Measurements from ENCODE around the gene TYSND1.
A peak's percentile ranks its signal among the peaks of the same experiment; 100 is the strongest.

Gene TYSND1

DNA sequence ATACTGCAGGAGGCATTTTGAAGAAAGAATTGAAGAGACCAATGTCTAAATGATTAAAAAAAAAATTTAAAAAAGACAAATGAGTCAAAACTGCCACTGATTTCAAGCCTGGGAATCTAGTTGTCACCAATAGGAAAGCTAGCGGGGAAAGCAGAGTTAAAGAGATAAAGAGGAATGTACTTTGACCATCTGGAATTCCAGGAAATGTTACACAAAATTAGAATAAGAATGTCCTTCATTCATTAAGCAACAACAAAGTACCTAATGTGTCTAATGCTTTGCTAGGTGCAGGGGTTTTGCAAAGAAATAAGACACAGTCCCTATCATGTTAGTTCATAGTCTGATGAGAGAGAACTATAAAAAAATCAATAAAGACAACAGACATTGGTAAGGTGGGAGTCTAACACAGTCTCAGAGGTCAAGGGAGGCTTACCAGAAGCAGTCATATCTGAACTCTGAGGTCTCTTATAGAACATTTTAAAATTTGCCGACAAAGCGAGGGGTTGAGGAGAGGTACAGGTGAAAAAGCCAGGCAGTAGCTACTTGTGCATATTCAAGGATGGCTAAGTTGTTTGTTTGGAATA lies 8.8 kb upstream of the TYSND1 start:
- H3K4me1 ChIP-seq (ENCODE audit: insufficient read depth, low read length): peaks cover 15% of the 10 kb centered on the region
- no peak overlapping the region for H3K9ac ChIP-seq (ENCODE audit: low read depth, low read length)
- no peaks in the 10 kb centered on the region for H3K9me3 ChIP-seq (ENCODE audit: control insufficient read depth, insufficient read depth, low read length)
- H3K36me3 ChIP-seq (ENCODE audit: insufficient read depth, low read length): peaks cover 30% of the 10 kb centered on the region

DNA sequence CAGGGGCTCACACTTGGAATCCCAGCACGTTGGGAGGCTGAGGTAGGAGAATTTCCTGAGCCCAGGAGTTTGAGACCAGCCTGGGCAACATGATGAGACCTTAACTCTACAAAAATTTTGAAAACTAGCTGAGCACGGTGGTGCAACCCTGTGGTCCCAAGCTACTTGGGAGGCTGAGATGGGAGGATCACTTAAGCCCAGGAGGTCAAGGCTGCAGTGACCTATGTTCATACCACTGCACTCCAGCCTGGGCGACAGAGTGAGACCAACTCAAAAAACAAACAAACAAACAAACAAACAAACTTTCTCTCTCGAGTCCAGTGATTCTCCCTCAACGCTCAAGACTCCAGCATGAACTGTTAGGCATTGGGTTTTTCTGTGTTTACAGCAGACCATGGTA lies 2.0 kb upstream of the TYSND1 start:
- H3K9ac ChIP-seq (ENCODE audit: low read depth, low read length): no peak overlapping the region
- peaks cover 16% of the 10 kb centered on the region for H3K36me3 ChIP-seq (ENCODE audit: insufficient read depth, low read length)
- no peaks in the 10 kb centered on the region; the same call in 1 of the 2 replicates for H3K4me1 ChIP-seq (ENCODE audit: insufficient read depth, low read length)
- no peaks in the 10 kb centered on the region for H3K9me3 ChIP-seq (ENCODE audit: control insufficient read depth, insufficient read depth, low read length)

DNA sequence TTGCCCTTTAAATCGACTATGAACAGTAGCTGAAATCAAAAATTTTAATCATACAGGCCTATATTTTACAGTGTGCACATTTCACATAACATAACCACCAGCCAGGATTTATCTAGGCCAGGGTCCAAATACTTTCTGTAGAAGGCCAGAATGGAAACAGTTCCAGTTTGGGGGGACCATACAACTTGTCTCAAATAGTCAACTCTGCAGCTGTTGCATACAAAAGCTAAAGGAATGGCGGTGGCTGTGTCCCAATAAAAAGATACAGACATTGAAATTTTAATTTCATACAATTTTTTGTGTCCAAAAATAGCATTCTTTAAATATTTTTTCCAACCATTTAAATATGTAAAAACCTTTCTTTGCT lies 742 bp upstream of the TYSND1 start:
- Histone ChIP-seq H3K36me3 (ENCODE audit: insufficient read depth, low read length) (peaks cover 8% of the 10 kb centered on the region), H3K9me3 (ENCODE audit: control insufficient read depth, insufficient read depth, low read length) (no peaks in the 10 kb centered on the region), H3K9ac (ENCODE audit: low read depth, low read length) (peak overlapping the region; percentile 64; the same call in 1 of the 2 replicates), H3K4me1 (ENCODE audit: insufficient read depth, low read length) (no peaks in the 10 kb centered on the region; the same call in 1 of the 2 replicates)

DNA sequence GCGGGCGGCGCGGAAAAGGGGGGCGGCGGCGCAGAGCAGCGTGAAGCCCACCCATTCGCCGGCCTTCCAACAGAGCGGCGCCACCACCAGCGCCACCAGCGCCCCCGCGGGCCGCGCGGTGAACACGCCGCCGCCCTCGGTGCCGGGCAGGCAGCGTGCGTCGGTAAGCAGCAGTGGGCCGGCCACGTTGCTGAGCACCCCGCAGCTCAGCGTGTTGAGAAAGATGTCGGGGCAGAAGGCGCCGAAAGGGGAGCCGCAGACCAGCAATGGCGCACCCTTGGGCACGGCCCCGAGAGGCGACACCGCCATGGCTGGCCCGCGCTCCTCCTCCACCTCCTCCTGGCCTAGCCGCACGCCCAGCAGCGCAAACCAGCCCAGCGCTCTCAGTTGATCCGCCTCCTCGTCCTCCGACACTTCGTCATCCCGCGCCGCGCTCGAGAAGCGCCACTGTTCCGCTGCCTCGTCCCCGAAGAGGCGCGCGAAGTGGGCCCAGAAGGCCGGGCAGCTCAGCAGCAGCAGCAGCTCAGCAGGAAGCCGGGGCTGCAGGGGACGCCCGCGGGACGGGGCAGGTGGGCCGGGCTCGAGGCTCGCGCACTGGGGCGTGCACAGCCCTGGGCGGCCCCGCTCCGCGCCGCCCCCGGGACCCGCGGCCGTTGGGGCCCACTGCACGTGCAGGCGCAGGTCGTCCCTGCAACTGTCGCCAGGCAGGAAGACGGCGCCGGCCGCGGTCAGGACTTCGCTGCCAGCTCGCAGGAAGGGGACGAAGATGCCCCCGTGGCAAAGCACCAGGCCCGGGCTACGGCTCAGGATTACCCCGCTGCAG lies 623 bp downstream of the TYSND1 start:
- Histone ChIP-seq H3K4me1 (ENCODE audit: insufficient read depth, low read length) (no peaks in the 10 kb centered on the region; the same call in 1 of the 2 replicates), H3K9ac (ENCODE audit: low read depth, low read length) (peak overlapping the region; percentile 64), H3K36me3 (ENCODE audit: insufficient read depth, low read length) (no peaks in the 10 kb centered on the region; the same call in 1 of the 2 replicates), H3K9me3 (ENCODE audit: control insufficient read depth, insufficient read depth, low read length) (no peaks in the 10 kb centered on the region)

DNA sequence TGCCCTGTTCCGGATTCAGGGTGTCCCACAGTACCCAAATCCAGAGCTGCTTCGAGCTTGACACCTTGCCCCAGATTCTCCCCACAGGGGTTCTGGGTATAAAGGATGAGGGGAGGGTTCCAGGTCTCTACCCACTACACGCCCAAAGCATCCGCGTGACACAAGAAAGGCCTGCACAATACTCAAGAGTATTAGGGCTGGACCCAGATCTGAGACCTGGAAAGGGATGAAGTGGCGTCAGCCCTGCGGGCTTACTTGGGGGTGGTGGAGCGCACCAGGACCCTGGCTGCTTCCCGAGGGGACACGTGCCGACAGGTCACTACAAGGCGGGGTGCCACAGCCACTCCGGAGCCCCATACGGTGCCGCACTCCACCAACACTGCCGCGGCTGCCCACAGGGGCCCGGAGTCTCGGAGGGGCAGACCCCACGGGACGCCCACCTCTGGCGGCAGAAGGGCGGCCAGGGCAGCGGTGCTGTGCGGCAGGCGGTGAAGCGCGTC lies 1.3 kb downstream of the TYSND1 start:
- H3K9ac ChIP-seq (ENCODE audit: low read depth, low read length): peak overlapping the region; percentile 64
- no peaks in the 10 kb centered on the region; the same call in 1 of the 2 replicates for H3K4me1 ChIP-seq (ENCODE audit: insufficient read depth, low read length)
- no peaks in the 10 kb centered on the region; the same call in 1 of the 2 replicates for H3K36me3 ChIP-seq (ENCODE audit: insufficient read depth, low read length)
- no peaks in the 10 kb centered on the region for H3K9me3 ChIP-seq (ENCODE audit: control insufficient read depth, insufficient read depth, low read length)

DNA sequence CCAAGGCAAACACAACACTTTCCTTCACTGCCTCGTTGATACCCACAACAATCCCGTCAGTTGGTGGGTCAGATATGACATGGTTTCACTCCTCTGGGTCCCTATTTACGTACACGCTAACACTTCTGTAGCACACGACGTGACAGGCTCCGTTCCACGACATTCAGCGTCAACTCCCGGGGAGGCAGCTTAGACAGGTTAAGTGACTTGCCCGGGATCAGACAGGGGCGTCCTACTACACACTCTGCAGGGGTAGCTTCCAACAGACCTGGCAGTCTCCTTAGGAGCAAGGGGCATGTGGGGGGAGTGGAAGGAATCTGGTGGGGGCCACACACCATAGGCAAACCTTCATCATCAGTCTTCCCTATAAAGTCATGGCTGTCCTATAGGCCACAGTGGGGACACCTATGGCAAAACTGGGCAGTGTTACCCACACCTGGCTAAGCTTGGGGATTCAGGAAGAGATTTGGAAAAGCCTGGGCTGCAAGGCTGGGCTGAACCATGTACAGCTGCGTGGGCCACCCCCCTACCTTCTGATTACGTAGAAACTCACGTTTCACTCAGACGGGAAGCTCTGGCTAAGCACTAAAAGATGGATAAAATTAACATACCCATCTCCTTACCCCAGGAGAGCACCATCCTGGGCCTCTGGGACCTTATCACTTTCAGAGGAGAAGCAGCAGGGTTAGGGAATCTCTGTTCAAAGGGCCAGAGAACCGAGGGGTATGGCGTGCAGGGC lies 2.0 kb downstream of the TYSND1 start:
- Histone ChIP-seq H3K9me3 (ENCODE audit: control insufficient read depth, insufficient read depth, low read length) (no peaks in the 10 kb centered on the region), H3K36me3 (ENCODE audit: insufficient read depth, low read length) (no peaks in the 10 kb centered on the region; the same call in 1 of the 2 replicates), H3K4me1 (ENCODE audit: insufficient read depth, low read length) (no peaks in the 10 kb centered on the region; the same call in 1 of the 2 replicates), H3K9ac (ENCODE audit: low read depth, low read length) (peak overlapping the region; percentile 64; the same call in 1 of the 2 replicates)

DNA sequence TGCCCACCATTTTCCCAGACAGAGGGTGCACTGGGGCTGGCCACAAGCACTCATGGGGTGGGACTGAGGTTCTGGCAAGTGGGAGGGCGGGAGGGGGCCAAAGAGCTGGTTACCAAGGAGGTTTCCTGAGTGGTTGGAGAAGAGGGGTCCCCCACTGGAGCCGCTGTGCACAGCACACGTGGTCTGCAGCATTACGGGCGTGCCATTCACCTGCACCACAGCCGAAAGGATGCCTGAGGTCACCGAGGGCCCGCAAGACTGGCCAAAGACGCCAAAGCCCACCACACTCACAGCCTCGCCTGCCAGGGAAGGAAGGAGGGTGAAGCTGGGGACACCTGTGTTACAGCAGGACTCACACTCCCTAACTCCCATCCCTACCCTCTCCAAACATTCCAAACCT lies 3.9 kb downstream of the TYSND1 start:
- Histone ChIP-seq H3K4me1 (ENCODE audit: insufficient read depth, low read length) (no peaks in the 10 kb centered on the region; the same call in 1 of the 2 replicates), H3K36me3 (ENCODE audit: insufficient read depth, low read length) (no peaks in the 10 kb centered on the region), H3K9me3 (ENCODE audit: control insufficient read depth, insufficient read depth, low read length) (no peaks in the 10 kb centered on the region), H3K9ac (ENCODE audit: low read depth, low read length) (no peak overlapping the region)

DNA sequence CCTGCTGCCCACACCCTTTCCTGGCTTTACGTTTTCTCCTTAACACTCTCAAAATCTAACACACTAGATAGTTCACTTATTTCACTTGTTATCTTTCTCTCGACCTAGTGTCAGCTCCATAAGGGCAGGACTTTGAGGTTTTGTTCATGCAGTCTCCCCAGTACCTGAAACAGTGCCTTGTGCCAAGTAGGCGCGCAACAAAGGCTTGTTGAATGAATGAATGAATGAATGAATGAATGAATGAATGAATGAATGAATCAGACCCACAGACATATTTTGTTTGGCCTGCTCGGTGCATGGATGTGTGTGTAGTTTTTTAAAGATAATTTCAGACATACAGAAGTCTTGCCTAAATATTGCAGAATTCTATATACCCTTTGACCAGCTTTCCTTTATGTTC lies 6.2 kb downstream of the TYSND1 start:
- no peaks in the 10 kb centered on the region for H3K4me1 ChIP-seq (ENCODE audit: insufficient read depth, low read length)
- no peak overlapping the region for H3K9ac ChIP-seq (ENCODE audit: low read depth, low read length)
- H3K9me3 ChIP-seq (ENCODE audit: control insufficient read depth, insufficient read depth, low read length): no peaks in the 10 kb centered on the region
- no peaks in the 10 kb centered on the region for H3K36me3 ChIP-seq (ENCODE audit: insufficient read depth, low read length)

DNA sequence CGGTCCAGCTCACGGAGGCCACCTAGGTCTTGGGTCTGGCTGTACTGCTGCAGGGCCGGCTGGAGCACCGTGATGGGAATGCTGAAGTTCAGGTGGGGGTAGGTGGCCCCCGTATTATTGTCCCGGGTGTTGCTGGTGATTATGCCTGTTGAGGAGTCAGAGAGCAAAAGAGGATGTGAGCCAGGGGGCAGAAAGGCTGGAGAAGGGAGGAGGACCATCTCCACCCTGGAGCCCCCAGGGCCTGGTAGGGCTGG lies 6.6 kb downstream of the TYSND1 start:
- Histone ChIP-seq H3K4me1 (ENCODE audit: insufficient read depth, low read length) (no peaks in the 10 kb centered on the region), H3K9ac (ENCODE audit: low read depth, low read length) (no peak overlapping the region), H3K36me3 (ENCODE audit: insufficient read depth, low read length) (no peaks in the 10 kb centered on the region), H3K9me3 (ENCODE audit: control insufficient read depth, insufficient read depth, low read length) (no peaks in the 10 kb centered on the region)

DNA sequence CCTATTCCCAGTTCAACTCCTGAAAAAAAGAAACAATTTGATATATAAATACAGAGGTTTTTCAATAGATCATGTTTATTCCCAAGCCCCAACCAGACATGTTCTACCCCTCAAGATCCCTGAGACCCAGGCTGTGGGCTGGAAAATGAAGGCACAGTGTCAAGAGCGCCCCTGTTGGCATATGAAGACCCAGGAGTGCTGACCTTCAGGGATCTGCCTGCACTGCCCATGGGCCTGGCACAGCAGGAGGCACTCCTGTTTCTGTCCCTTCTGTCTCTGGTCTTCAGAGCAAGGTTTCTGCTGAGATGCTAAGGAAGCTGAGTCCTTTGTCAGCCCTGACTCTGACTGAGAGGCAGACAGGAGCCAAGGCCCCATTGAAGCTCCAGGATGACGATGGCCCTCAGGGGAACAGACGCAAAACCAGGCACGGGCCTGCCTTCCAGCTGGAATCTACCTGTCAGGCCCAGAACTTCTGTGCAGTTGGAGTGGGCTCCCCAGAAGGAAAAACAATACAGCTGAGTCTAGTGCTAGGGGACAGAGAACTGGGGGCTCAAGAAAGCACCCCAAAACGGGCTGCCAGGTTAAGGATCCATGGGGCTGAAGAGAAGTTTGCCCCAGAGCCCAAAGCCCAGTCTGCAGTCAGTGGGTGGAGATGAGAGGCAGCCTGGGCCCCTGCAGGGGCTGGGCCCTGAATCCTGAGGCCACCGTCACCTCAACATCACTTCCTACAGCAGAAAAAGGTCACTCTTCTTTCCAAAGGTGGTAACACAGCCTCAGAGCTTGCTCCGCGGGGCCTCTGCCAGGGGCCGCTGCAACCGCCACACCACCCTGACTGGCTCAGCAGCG lies 7.1 kb downstream of the TYSND1 start:
- Histone ChIP-seq H3K9ac (ENCODE audit: low read depth, low read length) (no peak overlapping the region), H3K9me3 (ENCODE audit: control insufficient read depth, insufficient read depth, low read length) (no peaks in the 10 kb centered on the region), H3K36me3 (ENCODE audit: insufficient read depth, low read length) (no peaks in the 10 kb centered on the region)

DNA sequence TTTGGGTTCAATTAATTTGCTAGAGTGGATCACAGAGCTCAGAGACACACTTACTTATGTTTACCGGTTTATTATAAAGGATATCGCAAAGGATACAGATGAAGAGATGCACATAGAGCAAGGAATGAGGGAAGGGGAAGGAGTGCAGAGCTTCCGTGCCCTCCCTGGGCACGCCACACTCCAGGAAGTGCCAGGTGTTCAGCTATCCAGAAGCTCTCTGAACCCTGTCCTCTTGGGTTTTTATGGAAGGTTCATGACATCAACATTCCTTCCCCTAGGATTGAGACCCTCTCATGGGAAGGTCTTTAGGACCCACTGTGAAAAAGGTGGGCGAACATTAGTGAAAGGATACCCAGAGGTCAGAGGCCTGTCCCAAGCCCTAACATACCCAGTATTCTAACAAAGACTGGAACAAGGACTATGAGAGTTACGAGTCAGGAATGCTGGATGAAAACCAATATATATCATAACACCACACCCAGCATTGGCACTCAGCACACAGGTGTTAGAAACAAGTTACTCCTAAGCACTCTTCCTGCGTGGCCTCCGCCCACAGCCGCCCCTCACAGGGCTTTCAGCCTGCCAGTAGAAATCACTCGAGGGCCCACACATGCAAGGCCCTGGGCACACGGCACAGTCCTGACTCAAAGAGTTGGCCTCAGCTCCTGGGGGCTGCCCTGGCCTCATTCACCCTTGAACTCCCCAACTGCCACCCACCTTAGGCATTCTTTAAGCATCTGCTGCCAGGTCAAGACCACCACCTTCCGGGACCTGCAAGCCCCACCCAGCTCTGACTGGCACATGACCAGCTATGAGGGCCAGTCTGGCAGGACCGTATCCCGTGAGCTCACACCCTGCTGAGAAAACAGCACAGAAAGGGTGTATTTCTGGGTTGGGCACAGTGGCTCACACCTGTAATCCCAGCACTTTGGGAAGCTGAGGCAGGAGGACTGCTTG lies 8.3 kb downstream of the TYSND1 start:
- no peak overlapping the region for H3K9ac ChIP-seq (ENCODE audit: low read depth, low read length)
- no peaks in the 10 kb centered on the region for H3K36me3 ChIP-seq (ENCODE audit: insufficient read depth, low read length)
- no peaks in the 10 kb centered on the region for H3K9me3 ChIP-seq (ENCODE audit: control insufficient read depth, insufficient read depth, low read length)
- H3K4me1 ChIP-seq (ENCODE audit: insufficient read depth, low read length): peaks cover 2% of the 10 kb centered on the region; the same call in 1 of the 2 replicates

More for the DNA sequence above, 7.1 kb downstream of the TYSND1 start:
- H3K4me1 ChIP-seq (ENCODE audit: insufficient read depth, low read length): no peaks in the 10 kb centered on the region

DNA sequence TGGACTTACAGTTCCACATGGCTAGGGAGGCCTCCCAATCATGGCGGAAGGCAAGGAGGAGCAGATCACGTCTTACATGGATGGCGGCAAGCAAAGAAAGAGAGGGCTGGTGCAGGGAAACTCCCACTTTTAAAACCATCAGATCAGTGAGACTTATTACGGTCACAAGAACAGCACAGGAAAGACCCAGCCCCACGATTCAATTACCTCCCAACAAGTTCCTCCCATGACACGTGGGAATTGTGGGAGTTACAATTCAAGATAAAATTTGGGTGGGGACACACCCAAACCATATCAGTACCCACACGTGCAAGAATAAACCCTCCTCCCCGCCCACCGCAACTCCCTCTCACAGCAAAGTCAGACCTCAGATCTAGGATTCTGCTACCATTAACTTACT lies 9.4 kb downstream of the TYSND1 start:
- H3K4me1 ChIP-seq (ENCODE audit: insufficient read depth, low read length): peaks cover 3% of the 10 kb centered on the region; the same call in 1 of the 2 replicates
- no peaks in the 10 kb centered on the region for H3K36me3 ChIP-seq (ENCODE audit: insufficient read depth, low read length)
- H3K9me3 ChIP-seq (ENCODE audit: control insufficient read depth, insufficient read depth, low read length): no peaks in the 10 kb centered on the region
- H3K9ac ChIP-seq (ENCODE audit: low read depth, low read length): no peak overlapping the region

DNA sequence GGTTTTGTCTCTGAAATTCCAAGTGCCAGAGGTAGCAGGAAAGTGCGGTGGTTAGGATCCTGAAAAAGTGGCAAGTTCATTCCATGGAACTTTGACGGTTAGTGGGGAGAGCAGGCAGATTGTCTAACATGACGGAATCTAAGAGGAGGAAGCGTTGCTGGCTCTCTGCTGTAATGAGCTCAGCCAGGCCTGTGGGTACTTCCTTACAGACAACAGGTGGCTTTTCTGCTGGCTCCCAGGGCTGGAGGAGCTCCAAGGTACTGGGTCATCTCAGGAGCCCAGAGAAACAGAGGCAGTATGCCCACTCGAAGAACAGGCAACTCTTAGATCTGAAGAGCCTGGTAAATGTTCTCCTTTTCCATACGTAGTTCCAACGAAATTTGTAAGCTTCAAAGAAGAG lies 10.8 kb downstream of the TYSND1 start:
- Histone ChIP-seq H3K36me3 (ENCODE audit: insufficient read depth, low read length) (no peaks in the 10 kb centered on the region), H3K4me1 (ENCODE audit: insufficient read depth, low read length) (peaks cover 3% of the 10 kb centered on the region; the same call in 1 of the 2 replicates), H3K9me3 (ENCODE audit: control insufficient read depth, insufficient read depth, low read length) (no peaks in the 10 kb centered on the region), H3K9ac (ENCODE audit: low read depth, low read length) (no peak overlapping the region)
